NCI-H1417 (cell line): ENCODE results near the gene HRH1.
A peak's percentile ranks its signal among the peaks of the same experiment; 100 is the strongest.
"Not testable (repeated sequence)": the region's sequence is repeated elsewhere in the genome, so short reads cannot be mapped to it uniquely, and the experiment has no call there.

Experiments
- DNase-seq, 3 experiments: peaks; one replicate each; lab custom pipeline; 2025; lab: John Stamatoyannopoulos, UW

HRH1 gene

GRCh38 chr3:11140713-11141104 lies 13.6 kb upstream of the HRH1 start:
- DNase-seq = no peak

GRCh38 chr3:11143476-11143875 lies 10.8 kb upstream of the HRH1 start:
- no peak for DNase-seq

GRCh38 chr3:11144996-11145395 lies 9.3 kb upstream of the HRH1 start:
- no peak for DNase-seq

GRCh38 chr3:11145888-11146287 lies 8.4 kb upstream of the HRH1 start:
- DNase-seq = no peak

GRCh38 chr3:11146773-11147660 lies 7.3 kb upstream of the HRH1 start:
- no peak for DNase-seq

GRCh38 chr3:11150256-11150655 lies 4.0 kb upstream of the HRH1 start:
- DNase-seq = no peak

- no peak for DNase-seq
These were observed 2.0 kb upstream of the HRH1 start for GRCh38 chr3:11152301-11152700.

- peak in 1 of 3 experiments; percentile 21 for DNase-seq
These were observed 646 bp downstream of the HRH1 start for GRCh38 chr3:11154953-11155325.

GRCh38 chr3:11155341-11156025 lies 1.2 kb downstream of the HRH1 start:
- DNase-seq = peak; percentile 27 to 54 (median 28)

- DNase-seq = no peak
These were observed 1.7 kb downstream of the HRH1 start for GRCh38 chr3:11156026-11156410.

- DNase-seq = no peak
These were observed 3.1 kb downstream of the HRH1 start for GRCh38 chr3:11157421-11157820.

GRCh38 chr3:11159421-11159904 lies 5.2 kb downstream of the HRH1 start:
- DNase-seq = no peak

GRCh38 chr3:11161666-11162065 lies 7.4 kb downstream of the HRH1 start:
- no peak for DNase-seq

- no peak for DNase-seq
These were observed 8.4 kb downstream of the HRH1 start for GRCh38 chr3:11162401-11163345.

GRCh38 chr3:11164607-11165006 lies 10.3 kb downstream of the HRH1 start:
- DNase-seq = no peak

GRCh38 chr3:11165476-11165875 lies 11.2 kb downstream of the HRH1 start:
- no peak for DNase-seq

GRCh38 chr3:11166807-11167400 lies 12.6 kb downstream of the HRH1 start:
- DNase-seq = not testable (repeated sequence)

- DNase-seq = no peak
These were observed 13.3 kb downstream of the HRH1 start for GRCh38 chr3:11167590-11167989.

- no peak for DNase-seq
These were observed 14.1 kb downstream of the HRH1 start for GRCh38 chr3:11168406-11168805.

GRCh38 chr3:11168881-11169805 lies 14.8 kb downstream of the HRH1 start:
- no peak for DNase-seq
